Colon (tissue), 2 donors: ENCODE measurements around the gene ERICH4.

Experiments
- FAIRE-seq: peaks from 2 replicates; lab custom pipeline; 2012; peaks lifted over from hg19 to GRCh38; lab: Jason Lieb, UNC
- donor health status: control.
- donor health status: control.

Gene ERICH4

GRCh38 chr19:41414461-41414860 lies 28.5 kb upstream of the ERICH4 start:
- FAIRE-seq: no peak

GRCh38 chr19:41415154-41415571 lies 27.8 kb upstream of the ERICH4 start:
- no peak for FAIRE-seq

- FAIRE-seq: no peak
Measured at GRCh38 chr19:41416194-41416674, 26.7 kb upstream of the ERICH4 start.

- FAIRE-seq: no peak
Measured at GRCh38 chr19:41420101-41420880, 22.7 kb upstream of the ERICH4 start.

GRCh38 chr19:41421314-41421713 lies 21.6 kb upstream of the ERICH4 start:
- FAIRE-seq: no peak

GRCh38 chr19:41421973-41422372 lies 21.0 kb upstream of the ERICH4 start:
- no peak for FAIRE-seq

- FAIRE-seq: no peak
Measured at GRCh38 chr19:41422456-41422855, 20.5 kb upstream of the ERICH4 start.

- FAIRE-seq: no peak
Measured at GRCh38 chr19:41422955-41423354, 20.0 kb upstream of the ERICH4 start.

GRCh38 chr19:41424335-41425173 lies 18.4 kb upstream of the ERICH4 start:
- FAIRE-seq: no peak

- FAIRE-seq: no peak
Measured at GRCh38 chr19:41425174-41426115, 17.5 kb upstream of the ERICH4 start.

GRCh38 chr19:41426116-41426841 lies 16.7 kb upstream of the ERICH4 start:
- FAIRE-seq: no peak

- FAIRE-seq: no peak
Measured at GRCh38 chr19:41426952-41427646, 15.9 kb upstream of the ERICH4 start, which contains the start of gene B3GNT8. B3GNT8 (minus strand) TSS chr19:41427374; CDS start chr19:41426778, 596 bp downstream.

GRCh38 chr19:41427647-41428480 lies 15.1 kb upstream of the ERICH4 start:
- FAIRE-seq: no peak

GRCh38 chr19:41428481-41428859 lies 14.5 kb upstream of the ERICH4 start:
- FAIRE-seq: no peak

- FAIRE-seq: no peak
Measured at GRCh38 chr19:41430922-41431321, 12.0 kb upstream of the ERICH4 start.

- FAIRE-seq: no peak
Measured at GRCh38 chr19:41431426-41432386, 11.2 kb upstream of the ERICH4 start.

GRCh38 chr19:41433171-41433570 lies 9.8 kb upstream of the ERICH4 start:
- FAIRE-seq: no peak

- no peak for FAIRE-seq
Measured at GRCh38 chr19:41434450-41434849, 8.5 kb upstream of the ERICH4 start.
